COLO668 (cell line): ENCODE measurements around the gene RPLP2.

Experiments used
- DNase-seq: peaks from one replicate; lab custom pipeline; 2025; ENCODE audit not compliant: unreplicated experiment; lab: John Stamatoyannopoulos, UW

Gene RPLP2

DNA sequence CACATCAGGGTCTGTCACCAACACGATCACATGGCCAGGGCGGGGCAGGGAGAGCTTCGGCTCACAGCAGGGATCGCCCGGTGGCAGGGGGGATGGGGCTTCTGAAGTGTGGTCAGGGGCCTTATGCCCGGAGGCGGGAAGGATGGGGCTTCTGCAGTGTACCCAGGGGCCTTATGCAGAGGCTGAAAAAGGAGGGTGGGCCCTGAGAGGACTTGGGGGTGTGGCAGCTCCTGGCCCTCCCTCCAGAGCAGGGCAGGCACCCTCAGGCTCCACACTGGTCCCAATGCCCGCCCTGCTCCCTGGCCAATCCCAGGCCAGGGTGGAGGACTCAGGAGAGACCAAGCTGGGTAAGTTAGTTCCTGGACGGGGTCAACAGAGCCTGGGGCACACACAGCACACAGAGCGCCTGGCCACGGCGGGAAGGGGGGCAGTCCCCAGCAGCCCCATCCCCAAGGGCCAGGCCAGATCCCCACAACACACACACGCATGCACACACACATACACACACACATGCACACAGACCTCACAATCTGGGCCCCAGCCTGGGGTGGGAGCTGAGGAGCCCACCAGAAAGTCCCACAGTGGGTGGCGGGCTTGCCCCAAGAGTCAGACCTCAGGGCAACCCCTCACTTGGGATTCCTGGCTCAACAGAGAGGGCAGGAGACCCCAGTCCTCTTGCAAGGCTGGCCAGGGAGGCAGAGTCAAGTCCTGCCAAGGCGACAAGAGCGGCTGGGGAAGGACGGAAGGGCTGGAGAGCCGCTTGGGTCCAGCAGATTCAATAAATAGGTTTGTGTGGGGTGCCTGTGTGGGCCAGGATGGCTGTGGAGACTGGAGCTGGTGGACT, 18.8 kb upstream of the RPLP2 start:
- DNase-seq: no peak

- DNase-seq: no peak
Observed at GRCh38 chr11:791658-792534, 17.9 kb upstream of the RPLP2 start.

DNA sequence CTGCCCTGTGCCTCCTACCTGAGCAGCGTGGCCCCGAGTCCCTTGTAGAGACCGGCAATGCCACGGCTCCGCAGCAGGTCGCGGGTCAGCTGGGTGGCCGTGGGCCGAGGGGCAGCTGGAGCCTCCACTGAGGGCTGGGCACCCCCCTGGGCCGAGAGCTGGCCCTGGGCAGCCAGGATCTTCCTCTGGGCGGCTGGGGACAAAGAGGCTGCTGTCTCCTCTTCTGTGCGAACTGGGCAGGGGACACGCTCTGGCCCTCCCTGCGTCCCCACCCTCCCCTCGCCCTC, 17.3 kb upstream of the RPLP2 start:
- DNase-seq: no peak

GRCh38 chr11:792873-793272, 16.9 kb upstream of the RPLP2 start:
- peak; percentile 39 for DNase-seq

- no peak for DNase-seq
Observed at GRCh38 chr11:793556-793955, 16.2 kb upstream of the RPLP2 start.

- DNase-seq: no peak
Observed at GRCh38 chr11:794013-794765, 15.6 kb upstream of the RPLP2 start.

DNA sequence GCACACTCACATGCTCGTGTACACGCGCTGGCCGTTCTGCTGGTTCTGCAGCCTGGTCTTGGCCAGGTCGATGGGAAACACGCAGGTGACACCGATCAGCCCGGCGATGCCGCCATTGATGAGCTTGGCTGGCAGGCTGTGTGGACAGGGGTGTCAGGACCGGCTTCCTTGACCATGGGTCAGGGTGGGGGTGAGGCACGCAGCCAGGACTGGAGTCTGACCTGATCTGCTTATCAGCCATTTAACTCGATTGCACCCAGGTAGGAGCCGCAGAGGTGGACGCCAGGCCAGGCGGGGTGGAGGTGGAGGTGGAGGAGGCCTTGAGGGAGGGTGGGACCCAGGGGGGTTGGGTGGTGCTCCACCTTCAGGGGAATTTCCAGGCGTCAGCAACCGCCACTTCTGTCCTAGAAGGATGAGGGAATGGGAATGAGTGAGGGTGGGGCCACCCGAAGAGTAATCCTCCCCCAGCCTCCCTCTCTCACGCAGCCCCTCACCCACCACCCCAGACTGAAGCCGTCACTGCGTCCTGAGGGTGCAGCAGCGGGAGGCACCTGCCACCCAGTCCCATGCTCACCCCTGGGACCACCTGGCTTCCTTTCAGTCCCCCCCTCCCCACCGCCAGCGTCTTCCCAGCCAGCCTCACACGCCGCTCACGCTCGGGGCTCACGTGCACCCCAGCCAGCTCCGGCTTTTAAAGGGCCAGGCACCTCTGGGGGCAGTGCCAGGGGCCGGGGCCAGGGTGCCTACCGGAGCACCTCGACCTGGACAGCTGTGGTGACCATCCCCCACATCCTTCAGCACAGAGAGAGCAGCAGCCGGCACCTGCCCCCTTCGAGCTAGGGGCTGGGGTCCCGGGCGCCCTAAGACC, 14.8 kb upstream of the RPLP2 start:
- peak; percentile 5 for DNase-seq

DNA sequence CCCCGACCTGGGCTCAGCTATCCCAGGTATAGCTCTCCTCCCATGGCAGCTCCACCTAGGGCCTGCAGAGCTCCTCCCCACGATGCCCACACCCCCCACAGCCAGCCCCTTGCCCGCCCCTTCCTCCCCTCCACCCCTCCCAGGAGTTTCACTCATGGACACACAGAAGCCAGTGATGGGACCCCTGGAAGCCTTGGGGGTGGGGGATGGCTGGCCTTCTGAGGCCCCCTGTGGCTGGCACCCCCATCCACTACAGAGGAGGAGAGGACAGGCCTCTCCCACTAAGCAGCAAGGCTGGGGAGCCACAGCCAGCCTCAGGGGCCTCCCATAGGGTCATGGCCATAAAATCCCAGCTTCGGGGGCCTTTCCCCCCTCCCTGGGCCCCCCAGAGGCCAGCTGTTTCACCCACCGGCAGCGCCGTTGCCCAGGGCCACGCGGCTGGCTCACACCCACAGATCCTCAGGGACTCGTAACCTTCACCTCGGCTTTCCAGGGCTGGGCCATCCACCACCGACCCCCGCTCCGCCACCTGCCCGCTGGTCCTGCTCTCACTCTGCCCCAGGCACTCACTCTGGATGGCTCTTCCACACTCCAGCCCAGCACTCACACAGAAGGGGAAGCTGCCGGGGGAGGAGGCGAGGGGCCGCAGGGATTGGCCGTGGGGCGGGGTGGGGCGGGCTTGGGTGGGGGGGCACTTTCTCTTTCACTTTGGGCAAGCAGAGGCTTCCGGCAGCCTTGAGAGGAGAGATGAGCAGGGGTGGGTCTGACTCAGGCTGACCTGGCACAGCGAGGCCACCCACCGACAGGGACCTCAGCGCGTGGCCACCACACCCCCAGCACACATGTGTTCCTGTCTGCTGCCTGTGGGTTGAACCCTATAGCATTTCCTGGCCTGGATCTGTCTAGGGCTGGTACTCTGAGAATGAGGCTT, 13.9 kb upstream of the RPLP2 start:
- peak; percentile 54 for DNase-seq

GRCh38 chr11:796565-797295, 13.0 kb upstream of the RPLP2 start:
- no peak for DNase-seq

DNA sequence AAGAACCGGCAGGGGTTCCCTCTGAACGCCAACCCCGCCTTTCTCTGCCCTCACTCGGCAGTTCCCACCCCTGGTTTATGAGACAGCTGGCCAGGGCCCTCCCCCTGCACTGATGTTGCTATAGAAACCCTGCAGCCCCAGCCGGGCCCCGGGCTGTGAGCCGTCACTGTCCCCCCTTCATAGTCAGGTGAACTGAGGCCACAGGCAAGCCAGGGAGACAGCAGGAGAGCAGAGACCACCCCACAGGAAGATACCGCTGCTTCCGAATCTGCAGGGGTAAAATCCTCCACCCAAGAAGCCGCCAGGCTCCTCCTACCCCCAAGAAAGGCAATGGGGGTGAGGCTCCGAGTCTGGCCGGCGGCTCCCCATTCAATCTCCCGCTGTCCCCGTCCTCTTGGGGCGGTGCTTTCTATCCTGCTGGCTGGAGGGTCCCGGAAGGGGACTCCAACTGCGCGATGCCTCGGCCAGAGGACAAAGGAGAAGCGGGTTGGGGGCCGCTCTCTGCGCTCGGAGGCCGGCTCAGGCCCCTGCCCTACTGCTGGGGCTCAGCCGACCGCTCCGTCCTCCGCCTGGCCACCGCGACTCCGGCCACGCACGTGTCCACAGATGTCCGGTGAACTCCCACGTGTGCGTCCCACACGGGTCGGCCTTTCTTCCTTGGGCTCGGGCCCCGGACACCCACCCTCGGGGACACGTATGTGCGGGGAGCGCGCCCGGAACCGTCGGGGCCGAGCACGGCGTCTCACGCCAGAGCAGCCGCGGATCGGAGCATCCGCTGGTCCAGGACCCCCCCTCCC, 12.3 kb upstream of the RPLP2 start:
- DNase-seq: peak; percentile 63

GRCh38 chr11:798093-798713, 11.6 kb upstream of the RPLP2 start, which contains the start of gene SLC25A22:
Gene SLC25A22 (minus strand): TSS chr11:798281. CDS start chr11:795006, 3,275 bp downstream.
- peak; percentile 72 for DNase-seq

DNA sequence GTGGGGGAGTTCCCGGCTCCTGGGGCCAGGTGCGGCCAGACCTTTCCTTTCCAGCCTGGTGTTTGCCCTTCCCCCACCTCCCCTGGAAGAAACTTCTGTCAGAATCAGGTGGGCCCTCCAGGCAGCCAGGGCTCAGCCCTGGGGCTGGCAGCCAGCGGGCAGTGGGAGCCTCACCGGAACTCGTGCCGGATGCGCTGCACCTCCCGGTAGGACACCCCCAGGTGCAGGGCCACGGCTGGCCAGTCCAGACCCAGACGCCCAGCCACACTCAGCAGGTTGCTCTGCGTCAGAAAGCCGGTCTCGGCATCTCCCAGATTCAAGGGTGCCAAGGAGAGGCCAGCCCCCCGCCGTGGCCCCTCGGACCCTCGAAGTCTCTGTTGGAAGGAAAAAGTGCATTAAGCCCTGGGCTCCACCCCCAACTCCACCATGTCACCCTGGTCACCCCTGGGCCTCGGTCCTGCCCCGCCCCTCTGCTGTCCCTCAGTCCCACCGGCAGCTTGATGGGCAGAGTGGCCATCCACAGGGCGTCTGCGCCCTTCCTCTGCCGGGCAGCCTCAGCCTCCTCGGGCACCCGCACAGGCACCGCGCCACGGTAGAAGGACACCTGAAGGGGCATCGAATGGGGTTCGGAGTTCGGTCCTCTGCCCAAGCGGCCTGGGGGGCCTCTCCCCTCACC, 10.0 kb upstream of the RPLP2 start:
- no peak for DNase-seq

DNA sequence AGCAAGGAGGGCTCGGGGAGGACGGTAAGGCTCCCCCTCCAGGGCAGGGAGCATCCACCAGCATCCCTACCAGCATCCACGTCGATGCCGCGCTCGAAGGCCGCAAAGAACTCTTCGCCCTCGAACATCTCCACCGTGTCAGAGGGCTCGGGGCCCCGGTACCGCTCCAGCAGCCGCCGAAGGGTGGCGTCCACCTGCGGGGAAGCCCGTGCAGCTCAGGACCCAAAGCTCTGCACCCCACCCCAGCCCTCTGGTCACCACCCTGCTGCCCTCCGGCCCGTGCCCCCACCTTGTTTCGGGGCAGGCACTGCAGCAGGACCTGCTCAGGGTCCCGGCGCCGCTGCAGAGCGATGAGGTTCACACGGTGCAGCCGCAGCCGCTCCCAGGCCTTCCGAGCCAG, 9.3 kb upstream of the RPLP2 start:
- DNase-seq: no peak

- no peak for DNase-seq
Observed at GRCh38 chr11:801097-801780, 8.5 kb upstream of the RPLP2 start.

DNA sequence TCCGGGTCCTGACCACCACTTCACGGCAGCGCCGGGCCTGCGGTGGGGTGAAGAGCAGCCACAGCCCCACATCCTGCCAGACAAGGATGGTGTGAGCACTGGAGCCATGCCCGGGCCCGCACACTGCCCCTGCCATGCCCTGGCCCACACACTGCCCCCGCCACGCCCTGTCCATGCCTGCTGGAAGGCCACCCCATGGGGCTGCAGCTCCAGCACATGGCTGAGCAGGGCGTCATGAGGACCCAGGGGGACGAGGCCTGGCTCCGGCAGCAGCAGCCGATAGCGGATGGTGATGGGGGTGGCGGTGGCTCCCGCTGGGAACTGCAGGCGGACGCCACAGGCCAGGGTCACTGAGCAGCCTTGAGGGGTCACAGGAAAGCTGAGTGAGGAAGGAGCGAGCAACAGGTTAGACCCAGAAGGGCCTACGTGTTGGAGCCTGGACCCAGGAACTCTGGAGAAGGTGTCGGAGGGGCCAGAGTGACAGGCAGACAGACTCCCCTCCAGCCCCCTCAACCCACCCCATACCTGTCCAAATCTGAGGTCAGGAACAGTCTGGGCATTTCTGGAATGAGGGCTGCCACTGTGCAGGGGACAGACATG, 7.6 kb upstream of the RPLP2 start:
- no peak for DNase-seq
